DND-41 (cell line): ENCODE measurements around the gene EXD3.

Source experiments
- ATAC-seq: fragments of 200-7000 bp; cut with Tn5 transposase; 3 replicates; pipeline ENCODE4 v1.9.1; 2021; ENCODE audit warnings: low read depth; ENCODE audit not compliant: insufficient read depth
- DNase-seq: peaks from one replicate; pipeline ENCODE4 v3.0.0-alpha.2; 2020
- H2AFZ ChIP-seq: 2 replicates; pipeline ENCODE4 v1.6.0; 2012; ENCODE audit warnings: low read depth, low read length
- H3K27ac ChIP-seq: 2 replicates; pipeline ENCODE4 v1.5.1; 2012; ENCODE audit warnings: low read length, inconsistent platforms
- H3K27me3 ChIP-seq: fragments of 200-600 bp; sonication (generic); 2 replicates; pipeline ENCODE4 v1.6.0; 2012; ENCODE audit warnings: low read length, mild to moderate bottlenecking, inconsistent platforms; ENCODE audit not compliant: insufficient read depth, poor library complexity
- H3K36me3 ChIP-seq: 2 replicates; pipeline ENCODE4 v1.5.1; 2012; ENCODE audit warnings: low read length, inconsistent platforms; ENCODE audit not compliant: insufficient read depth
- H3K4me1 ChIP-seq: 2 replicates; pipeline ENCODE4 v1.5.1; 2012; ENCODE audit warnings: mild to moderate bottlenecking, low read length; ENCODE audit not compliant: insufficient read depth
- H3K4me2 ChIP-seq: 2 replicates; pipeline ENCODE4 v1.6.0; 2012; ENCODE audit warnings: mild to moderate bottlenecking, moderate library complexity, low read length, inconsistent platforms; ENCODE audit not compliant: insufficient read depth
- H3K4me3 ChIP-seq, 2 experiments: fragments of 200-600 bp in 1 of 2; shearing (Covaris generic) in 1 of 2; 2 replicates each; pipeline ENCODE4 v1.5.1; 2012 to 2016; ENCODE audit warnings: inconsistent platforms in 2 of 2, low read length in 2 of 2, mild to moderate bottlenecking in 2 of 2, low read depth in 1 of 2, moderate library complexity in 1 of 2
- H3K79me2 ChIP-seq: 2 replicates; pipeline ENCODE4 v1.6.0; 2012; ENCODE audit warnings: low read length, inconsistent platforms; ENCODE audit not compliant: insufficient read depth
- H3K9ac ChIP-seq: 2 replicates; pipeline ENCODE4 v1.6.0; 2012; ENCODE audit warnings: low read depth, mild to moderate bottlenecking, inconsistent platforms, low read length, moderate library complexity
- H3K9me3 ChIP-seq: 2 replicates; pipeline ENCODE4 v1.5.1; 2012; ENCODE audit warnings: low read length, moderate library complexity, mild to moderate bottlenecking, inconsistent platforms; ENCODE audit not compliant: insufficient read depth, severe bottlenecking
- H4K20me1 ChIP-seq: 2 replicates; pipeline ENCODE4 v1.6.0; 2012; ENCODE audit warnings: low read length; ENCODE audit not compliant: insufficient read depth
- EZH2 ChIP-seq: IDR thresholded peaks from 3 replicates; pipeline ENCODE4 v1.6.1; 2012; ENCODE audit warnings: borderline replicate concordance, low read depth, mild to moderate bottlenecking, moderate library complexity, low read length, inconsistent platforms; ENCODE audit not compliant: severe bottlenecking
- TF ChIP-seq, protein P1 (sequence below): IDR thresholded peaks from 2 replicates; pipeline ENCODE4 v1.5.1; 2012; ENCODE audit warnings: borderline replicate concordance, low read length, moderate library complexity, mild to moderate bottlenecking; ENCODE audit not compliant: poor library complexity, severe bottlenecking; ENCODE audit errors: extremely low read depth

EXD3 gene

DNA sequence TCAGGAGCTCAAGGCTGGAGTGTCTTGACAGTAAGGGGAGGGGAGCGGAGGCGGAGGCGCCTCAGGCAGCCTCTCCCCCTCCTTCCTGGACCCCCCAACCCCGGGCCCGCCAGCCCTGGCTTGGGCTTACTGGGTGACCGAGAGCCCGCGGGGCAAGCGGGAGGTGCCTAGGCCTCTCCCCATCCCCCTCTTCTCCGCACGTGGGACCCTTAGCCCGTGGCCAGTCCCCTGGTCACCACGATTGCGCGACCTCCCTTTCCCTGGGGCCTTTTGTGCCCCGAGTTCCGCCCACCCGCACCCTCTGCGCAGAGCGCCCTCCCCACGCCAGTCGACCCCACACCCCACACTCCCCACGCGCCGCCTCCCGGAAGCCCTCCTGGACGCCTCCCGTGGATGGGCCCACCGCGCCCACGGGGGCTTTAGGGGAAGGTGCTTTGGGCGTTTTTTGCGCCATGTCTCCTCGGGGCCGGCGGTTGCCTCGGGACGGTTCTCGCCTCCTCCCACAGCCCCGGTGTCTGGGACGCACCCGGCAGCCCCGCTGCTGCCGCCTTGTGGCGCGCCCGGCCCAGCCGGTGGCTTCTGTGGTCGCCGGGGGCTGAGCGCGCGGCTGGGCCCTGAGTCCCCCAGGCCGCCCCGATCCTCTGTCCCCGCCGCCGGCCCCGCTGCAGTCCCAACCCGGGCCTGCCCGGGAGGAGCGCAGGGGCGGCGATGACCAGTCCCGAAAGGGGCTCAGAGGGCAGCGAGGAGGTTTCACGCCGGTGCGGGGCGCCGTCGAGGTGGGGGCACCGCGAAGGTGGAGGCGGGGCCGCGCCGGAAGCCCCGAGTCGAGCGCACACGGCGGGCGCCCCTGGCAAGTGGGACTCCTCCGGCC, 142.3 kb downstream of the EXD3 start:
- Histone ChIP-seq H4K20me1 (no peaks in the 10 kb centered on the region), H3K27ac (no peak overlapping the region), H3K4me2 (no peak overlapping the region)

DNA sequence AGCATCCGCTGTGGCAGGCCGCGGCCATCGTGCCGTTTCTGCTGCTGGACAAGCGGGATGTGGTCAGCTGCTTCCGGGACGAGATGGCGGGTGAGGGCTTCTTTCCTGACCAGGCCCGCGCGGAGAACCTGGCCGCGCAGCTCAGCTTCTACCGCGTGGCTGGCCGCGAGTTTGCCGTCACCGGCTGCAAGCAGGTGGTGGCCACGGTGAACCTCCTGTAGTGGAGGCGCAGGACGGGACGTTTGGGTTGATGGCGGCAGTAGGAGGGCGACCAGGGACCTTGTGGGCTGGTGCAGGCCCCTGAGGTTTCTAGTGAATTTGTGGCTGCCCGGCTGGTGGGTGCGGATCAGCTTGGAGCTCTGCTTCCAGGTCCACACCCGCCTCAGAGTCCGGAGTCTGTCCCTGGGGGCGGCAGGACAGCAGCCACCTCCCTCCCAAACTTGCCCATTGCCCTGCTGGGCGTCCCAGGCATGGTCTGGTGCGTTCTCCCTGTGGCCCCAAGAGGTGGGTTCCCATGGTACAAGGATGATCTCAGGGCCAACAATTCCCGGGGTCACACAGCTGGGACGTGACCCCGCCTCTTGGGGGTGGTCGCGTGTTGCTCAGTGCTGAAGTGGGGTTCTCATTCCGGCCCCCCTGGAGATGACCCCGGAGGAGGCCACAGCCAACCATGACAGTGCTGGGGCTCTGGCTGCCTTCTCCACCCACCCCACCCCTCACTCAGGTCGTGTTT, 143.1 kb downstream of the EXD3 start:
- TF ChIP-seq, protein P1, sequence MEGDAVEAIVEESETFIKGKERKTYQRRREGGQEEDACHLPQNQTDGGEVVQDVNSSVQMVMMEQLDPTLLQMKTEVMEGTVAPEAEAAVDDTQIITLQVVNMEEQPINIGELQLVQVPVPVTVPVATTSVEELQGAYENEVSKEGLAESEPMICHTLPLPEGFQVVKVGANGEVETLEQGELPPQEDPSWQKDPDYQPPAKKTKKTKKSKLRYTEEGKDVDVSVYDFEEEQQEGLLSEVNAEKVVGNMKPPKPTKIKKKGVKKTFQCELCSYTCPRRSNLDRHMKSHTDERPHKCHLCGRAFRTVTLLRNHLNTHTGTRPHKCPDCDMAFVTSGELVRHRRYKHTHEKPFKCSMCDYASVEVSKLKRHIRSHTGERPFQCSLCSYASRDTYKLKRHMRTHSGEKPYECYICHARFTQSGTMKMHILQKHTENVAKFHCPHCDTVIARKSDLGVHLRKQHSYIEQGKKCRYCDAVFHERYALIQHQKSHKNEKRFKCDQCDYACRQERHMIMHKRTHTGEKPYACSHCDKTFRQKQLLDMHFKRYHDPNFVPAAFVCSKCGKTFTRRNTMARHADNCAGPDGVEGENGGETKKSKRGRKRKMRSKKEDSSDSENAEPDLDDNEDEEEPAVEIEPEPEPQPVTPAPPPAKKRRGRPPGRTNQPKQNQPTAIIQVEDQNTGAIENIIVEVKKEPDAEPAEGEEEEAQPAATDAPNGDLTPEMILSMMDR: no peak
- TF ChIP-seq EZH2: no peak
- H3K27ac ChIP-seq: no peak overlapping the region
- H3K4me3 ChIP-seq: no peak overlapping the region
- H4K20me1 ChIP-seq: no peaks in the 10 kb centered on the region; the same call in 1 of the 2 replicates
- H3K9me3 ChIP-seq: no peaks in the 10 kb centered on the region
- no peak overlapping the region for H3K4me2 ChIP-seq
- no peak overlapping the region for H3K9ac ChIP-seq
- H3K79me2 ChIP-seq: no peaks in the 10 kb centered on the region
- H2AFZ ChIP-seq: no peak overlapping the region
- no peaks in the 10 kb centered on the region for H3K4me1 ChIP-seq
- no peaks in the 10 kb centered on the region for H3K27me3 ChIP-seq
- ATAC-seq (no peak), DNase-seq (no peak)
- H3K36me3 ChIP-seq: no peaks in the 10 kb centered on the region

More for the DNA sequence above, 142.3 kb downstream of the EXD3 start:
- no peaks in the 10 kb centered on the region for H3K27me3 ChIP-seq
- H3K36me3 ChIP-seq: no peaks in the 10 kb centered on the region
- TF ChIP-seq, protein P1: no peak
- no peak for TF ChIP-seq EZH2
- ATAC-seq: no peak
- H3K4me1 ChIP-seq: no peaks in the 10 kb centered on the region
- no peak overlapping the region for H2AFZ ChIP-seq
- DNase-seq: no peak
- no peaks in the 10 kb centered on the region for H3K9me3 ChIP-seq
- no peak overlapping the region for H3K9ac ChIP-seq
- no peak overlapping the region for H3K4me3 ChIP-seq
- no peaks in the 10 kb centered on the region for H3K79me2 ChIP-seq

DNA sequence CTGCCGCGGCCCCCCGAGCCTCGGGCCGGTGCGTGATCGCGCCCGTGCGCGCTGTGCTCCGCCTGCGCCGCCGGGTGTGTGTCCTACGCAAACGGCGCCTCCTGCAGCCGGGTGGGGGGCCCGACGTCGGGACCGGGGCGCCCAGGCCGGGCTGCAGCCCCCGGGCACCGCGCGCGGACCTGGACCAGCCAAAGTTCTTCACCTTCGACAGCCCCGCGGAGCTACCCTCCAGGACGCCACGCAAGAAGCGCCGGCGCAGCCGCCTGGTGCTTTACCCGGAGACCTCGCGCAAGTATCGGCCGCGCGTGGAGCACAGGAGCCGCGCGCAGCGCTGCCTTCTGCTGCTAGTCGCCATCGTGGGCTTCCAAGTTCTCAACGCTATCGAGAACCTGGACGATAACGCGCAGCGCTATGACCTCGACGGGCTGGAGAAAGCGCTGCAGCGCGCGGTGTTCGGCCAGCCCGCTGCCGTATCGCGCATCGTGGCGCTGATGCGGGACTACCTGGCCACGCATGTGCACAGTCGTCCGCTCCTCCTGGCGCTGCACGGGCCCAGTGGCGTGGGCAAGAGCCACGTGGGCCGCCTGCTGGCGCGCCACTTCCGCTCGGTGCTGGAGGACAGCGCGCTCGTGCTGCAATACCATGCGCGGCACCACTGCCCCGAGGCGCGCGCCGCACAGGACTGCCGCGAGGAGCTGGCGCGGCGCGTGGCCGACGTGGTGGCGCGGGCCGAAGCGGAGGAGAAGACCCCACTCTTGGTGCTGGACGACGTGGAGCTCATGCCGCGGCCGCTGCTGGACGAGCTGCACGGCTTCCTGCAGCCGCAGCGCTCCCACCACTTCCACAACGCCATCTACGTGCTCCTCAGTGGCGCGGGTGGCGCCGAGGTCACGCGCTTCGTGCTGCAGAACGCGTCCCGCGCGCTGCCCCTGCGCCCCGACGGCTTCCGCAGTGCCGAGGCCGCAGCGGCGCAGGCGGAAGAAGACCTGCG, 143.9 kb downstream of the EXD3 start:
- Histone ChIP-seq H3K27ac (no peak overlapping the region), H4K20me1 (peaks cover 8% of the 10 kb centered on the region), H3K36me3 (no peaks in the 10 kb centered on the region), H3K27me3 (no peaks in the 10 kb centered on the region), H3K9me3 (no peaks in the 10 kb centered on the region), H3K4me3 (no peak overlapping the region), H2AFZ (no peak overlapping the region), H3K79me2 (no peaks in the 10 kb centered on the region), H3K4me2 (no peak overlapping the region), H3K9ac (no peak overlapping the region), H3K4me1 (no peaks in the 10 kb centered on the region)
- no peak for ATAC-seq
- DNase-seq: no peak
- TF ChIP-seq, protein P1: no peak
- TF ChIP-seq EZH2: no peak
